Measurements from ENCODE around the gene HMCN2.

HMCN2 gene

GRCh38 chr9:130405657-130406257 is 140.2 kb downstream of the HMCN2 start:
- no peak for TF ChIP-seq CTCF (IDR thresholded peaks at IDR 0.05; ENCODE audit: low read depth, low read length)
- TF ChIP-seq EZH2phosphoT487 (IDR thresholded peaks at IDR 0.05; ENCODE audit: low read depth), result no peak
- no peak overlapping the region for H2AFZ ChIP-seq (ENCODE audit: low read depth, low read length)
- no peaks in the 10 kb centered on the region for H3K79me2 ChIP-seq (ENCODE audit: low read length)
- H3K4me2 ChIP-seq (ENCODE audit: low read length), result no peak overlapping the region
- H4K20me1 ChIP-seq (ENCODE audit: insufficient read depth, low read length), result no peaks in the 10 kb centered on the region
- H3K4me1 ChIP-seq (ENCODE audit: low read length), result peaks cover 21% of the 10 kb centered on the region
- no peaks in the 10 kb centered on the region for H3K9me3 ChIP-seq (ENCODE audit: insufficient read depth, low read length)
- no peak overlapping the region for H3K27ac ChIP-seq (ENCODE audit: low read length)
- no peaks in the 10 kb centered on the region for H3K36me3 ChIP-seq (replicated peaks; ENCODE audit: low read depth, low read length)
- no peaks in the 10 kb centered on the region for H3K27me3 ChIP-seq (ENCODE audit: low read depth, low read length)
- no peak overlapping the region for H3K4me3 ChIP-seq (ENCODE audit: low read length)
- H3K9ac ChIP-seq (ENCODE audit: low read length), result no peak overlapping the region

GRCh38 chr9:130406278-130406895 is 140.8 kb downstream of the HMCN2 start:
- Histone ChIP-seq H3K36me3 (replicated peaks; ENCODE audit: low read depth, low read length) (no peaks in the 10 kb centered on the region), H3K27me3 (ENCODE audit: low read depth, low read length) (no peaks in the 10 kb centered on the region)
- no peak for TF ChIP-seq EZH2phosphoT487 (IDR thresholded peaks at IDR 0.05; ENCODE audit: low read depth)

GRCh38 chr9:130407916-130408663 is 142.5 kb downstream of the HMCN2 start:
- no peaks in the 10 kb centered on the region for H3K36me3 ChIP-seq (replicated peaks; ENCODE audit: low read depth, low read length)
- H3K79me2 ChIP-seq (ENCODE audit: low read length), result no peaks in the 10 kb centered on the region
- H3K9me3 ChIP-seq (ENCODE audit: insufficient read depth, low read length), result no peaks in the 10 kb centered on the region
- H3K4me3 ChIP-seq (ENCODE audit: low read length), result no peak overlapping the region
- no peak overlapping the region for H2AFZ ChIP-seq (ENCODE audit: low read depth, low read length)
- H3K4me2 ChIP-seq (ENCODE audit: low read length), result no peak overlapping the region
- peaks cover 23% of the 10 kb centered on the region for H3K4me1 ChIP-seq (ENCODE audit: low read length)
- no peaks in the 10 kb centered on the region for H4K20me1 ChIP-seq (ENCODE audit: insufficient read depth, low read length)
- TF ChIP-seq EZH2phosphoT487 (IDR thresholded peaks at IDR 0.05; ENCODE audit: low read depth) (no peak), CTCF (IDR thresholded peaks at IDR 0.05; ENCODE audit: low read depth, low read length) (no peak)
- H3K27ac ChIP-seq (ENCODE audit: low read length), result no peak overlapping the region
- no peak overlapping the region for H3K9ac ChIP-seq (ENCODE audit: low read length)
- H3K27me3 ChIP-seq (ENCODE audit: low read depth, low read length), result no peaks in the 10 kb centered on the region

More at GRCh38 chr9:130406278-130406895, 140.8 kb downstream of the HMCN2 start:
- no peak overlapping the region for H2AFZ ChIP-seq (ENCODE audit: low read depth, low read length)
- no peaks in the 10 kb centered on the region for H3K79me2 ChIP-seq (ENCODE audit: low read length)
- no peak overlapping the region for H3K9ac ChIP-seq (ENCODE audit: low read length)
- H4K20me1 ChIP-seq (ENCODE audit: insufficient read depth, low read length), result no peaks in the 10 kb centered on the region
- no peak overlapping the region for H3K4me3 ChIP-seq (ENCODE audit: low read length)
- H3K9me3 ChIP-seq (ENCODE audit: insufficient read depth, low read length), result no peaks in the 10 kb centered on the region
- H3K4me1 ChIP-seq (ENCODE audit: low read length), result peaks cover 21% of the 10 kb centered on the region
- H3K27ac ChIP-seq (ENCODE audit: low read length), result no peak overlapping the region
- H3K4me2 ChIP-seq (ENCODE audit: low read length), result no peak overlapping the region

GRCh38 chr9:130408669-130409068 is 143.1 kb downstream of the HMCN2 start:
- H3K9ac ChIP-seq (ENCODE audit: low read length), result peak overlapping the region; percentile 39; the same call in 1 of the 2 replicates
- no peaks in the 10 kb centered on the region for H3K36me3 ChIP-seq (replicated peaks; ENCODE audit: low read depth, low read length)
- H2AFZ ChIP-seq (ENCODE audit: low read depth, low read length), result peak overlapping the region; percentile 34; the same call in 1 of the 2 replicates
- peak overlapping the region; percentile 77 for H3K27ac ChIP-seq (ENCODE audit: low read length)
- peak overlapping the region; percentile 50 for H3K4me2 ChIP-seq (ENCODE audit: low read length)
- TF ChIP-seq CTCF (IDR thresholded peaks at IDR 0.05; ENCODE audit: low read depth, low read length) (peak; percentile 17; the same call in 1 of the 2 replicates), EZH2phosphoT487 (IDR thresholded peaks at IDR 0.05; ENCODE audit: low read depth) (no peak)
- H3K27me3 ChIP-seq (ENCODE audit: low read depth, low read length), result no peaks in the 10 kb centered on the region
- no peaks in the 10 kb centered on the region for H3K9me3 ChIP-seq (ENCODE audit: insufficient read depth, low read length)
- H4K20me1 ChIP-seq (ENCODE audit: insufficient read depth, low read length), result no peaks in the 10 kb centered on the region
- peaks cover 28% of the 10 kb centered on the region for H3K4me1 ChIP-seq (ENCODE audit: low read length)
- H3K4me3 ChIP-seq (ENCODE audit: low read length), result no peak overlapping the region
- H3K79me2 ChIP-seq (ENCODE audit: low read length), result no peaks in the 10 kb centered on the region

All from OCI-LY3 (cell line).